GM10847 (cell line): ENCODE data around the gene ADGRL1.
"Not testable (repeated sequence)": the region's sequence is repeated elsewhere in the genome, so short reads cannot be mapped to it uniquely, and the experiment has no call there.

ENCODE experiments used
- POLR2A ChIP-seq: IDR thresholded peaks from 2 replicates; pipeline ENCODE4 v1.6.1; 2011; ENCODE audit not compliant: insufficient read length; ENCODE audit errors: extremely low read depth

The ADGRL1 gene

GRCh38 chr19:14205452-14206287 lies at the start of gene ADGRL1:
Gene ADGRL1 (minus strand): TSS chr19:14206169. CDS start chr19:14183602, 22,567 bp downstream.
- not testable (repeated sequence) for TF ChIP-seq POLR2A

DNA sequence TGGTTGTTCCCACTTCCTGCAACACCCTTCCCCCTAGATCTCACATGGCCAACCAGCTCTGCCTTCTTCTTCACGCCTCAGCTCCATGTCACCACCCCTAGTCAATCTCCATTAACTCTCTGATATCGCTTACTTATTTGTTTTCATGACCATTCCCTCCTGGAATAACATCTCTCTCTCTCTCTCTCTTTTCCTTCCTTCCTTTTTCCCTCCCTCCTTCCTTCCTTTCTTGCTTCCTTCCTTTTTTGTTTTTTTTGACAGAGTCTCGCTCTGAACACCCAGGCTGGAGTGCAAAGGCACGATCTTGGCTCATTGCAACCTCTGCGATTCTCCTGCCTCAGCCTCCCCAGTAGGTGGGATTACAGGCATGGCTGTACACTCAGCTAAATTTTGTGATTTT lies 44.9 kb upstream of the ADGRL1 start:
- no peak for TF ChIP-seq POLR2A

- TF ChIP-seq POLR2A = no peak
Observed at GRCh38 chr19:14248578-14249011, 42.6 kb upstream of the ADGRL1 start.

- TF ChIP-seq POLR2A = no peak
Observed at GRCh38 chr19:14237014-14237941, 31.3 kb upstream of the ADGRL1 start.

- TF ChIP-seq POLR2A = no peak
Observed at GRCh38 chr19:14222886-14223285, 16.9 kb upstream of the ADGRL1 start.

DNA sequence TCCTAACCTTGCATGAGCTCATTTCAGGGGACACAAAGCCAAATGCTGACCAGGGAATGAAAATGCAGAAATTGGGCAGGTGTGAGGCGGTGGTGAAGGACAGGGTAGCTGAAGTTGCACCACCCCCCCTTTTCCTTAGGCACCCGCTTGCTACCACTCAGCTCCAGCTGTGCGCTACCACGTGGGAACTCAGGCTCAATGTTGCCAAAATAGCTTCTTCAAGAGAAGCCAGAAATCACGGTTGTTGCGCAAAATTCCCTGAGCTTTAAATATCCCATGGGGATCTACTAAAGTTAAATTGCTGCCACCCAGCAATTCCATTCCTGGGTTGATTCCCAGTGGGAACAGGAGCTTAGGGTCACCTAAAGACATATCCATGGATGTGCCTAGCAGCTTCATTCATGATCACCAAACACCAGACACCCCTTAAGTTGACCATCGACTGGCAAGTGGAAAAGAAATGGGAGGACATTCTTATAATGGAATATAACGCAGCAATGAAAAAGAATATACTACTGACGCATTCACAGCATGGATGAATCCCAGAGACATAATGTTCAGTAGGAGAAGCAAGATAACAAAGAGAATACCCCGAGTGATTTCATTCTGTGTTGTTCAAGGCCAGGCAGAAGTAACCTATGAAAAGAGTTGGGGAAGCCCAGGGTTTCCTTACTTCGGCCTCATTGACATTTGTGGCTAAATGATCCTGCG lies 12.8 kb upstream of the ADGRL1 start:
- no peak for TF ChIP-seq POLR2A

DNA sequence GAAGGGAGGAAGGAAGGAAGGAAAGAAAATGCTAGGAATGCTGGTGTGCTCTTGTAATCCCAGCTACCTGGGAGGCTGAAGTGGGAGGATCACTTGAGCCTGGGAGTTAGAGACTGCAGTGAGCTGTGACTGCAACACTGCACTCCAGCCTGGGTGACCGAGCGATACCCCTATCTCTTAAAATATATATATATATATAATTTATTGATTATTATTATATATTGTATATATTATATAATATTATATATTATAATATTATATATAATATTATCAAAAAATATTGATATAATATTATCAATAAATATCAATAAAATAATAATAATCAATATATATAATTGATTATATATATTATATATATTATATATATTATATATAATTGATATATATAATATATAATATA lies 8.6 kb upstream of the ADGRL1 start:
- TF ChIP-seq POLR2A = no peak

DNA sequence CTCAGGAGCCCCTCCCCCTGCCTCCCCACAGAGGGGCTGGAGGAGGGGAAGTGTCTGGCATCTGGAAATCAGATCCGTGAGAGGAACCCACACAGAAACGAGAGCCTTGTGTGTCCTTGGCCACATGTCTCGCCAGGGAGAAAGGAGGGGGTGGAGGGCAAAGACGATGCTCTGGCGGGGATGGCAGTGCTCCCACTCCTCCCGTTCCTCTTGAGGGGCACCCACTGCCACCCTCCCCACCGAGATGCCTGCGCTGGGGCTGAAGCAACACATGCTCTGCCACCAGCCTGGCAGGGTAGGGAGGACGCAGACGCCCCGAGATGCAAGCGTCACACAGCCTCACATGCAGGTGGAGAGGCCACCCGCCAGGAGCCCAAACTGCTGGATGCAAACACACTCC lies 2.8 kb downstream of the ADGRL1 start:
- no peak for TF ChIP-seq POLR2A

- TF ChIP-seq POLR2A = no peak
Observed at GRCh38 chr19:14198384-14199376, 7.3 kb downstream of the ADGRL1 start.

DNA sequence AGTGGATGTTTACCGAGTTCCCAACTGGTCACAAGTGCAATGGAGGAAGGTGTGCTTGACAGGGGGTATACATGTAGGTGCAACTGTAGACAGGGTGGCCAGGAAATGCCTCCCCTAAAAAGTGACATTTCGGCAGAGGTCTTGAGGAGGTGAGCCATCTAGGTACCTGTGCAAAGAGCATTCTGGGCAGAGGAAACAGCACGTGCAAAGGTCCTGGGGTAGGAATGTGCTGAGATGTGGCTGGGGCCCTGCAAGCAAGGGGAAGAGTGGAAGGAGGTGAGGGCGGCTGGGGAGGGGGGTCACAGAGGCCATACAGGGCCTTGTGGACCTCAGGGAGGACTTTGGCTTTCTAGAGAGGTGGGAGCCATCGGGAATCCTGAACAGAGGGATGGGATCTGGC lies 8.1 kb downstream of the ADGRL1 start:
- TF ChIP-seq POLR2A = no peak

DNA sequence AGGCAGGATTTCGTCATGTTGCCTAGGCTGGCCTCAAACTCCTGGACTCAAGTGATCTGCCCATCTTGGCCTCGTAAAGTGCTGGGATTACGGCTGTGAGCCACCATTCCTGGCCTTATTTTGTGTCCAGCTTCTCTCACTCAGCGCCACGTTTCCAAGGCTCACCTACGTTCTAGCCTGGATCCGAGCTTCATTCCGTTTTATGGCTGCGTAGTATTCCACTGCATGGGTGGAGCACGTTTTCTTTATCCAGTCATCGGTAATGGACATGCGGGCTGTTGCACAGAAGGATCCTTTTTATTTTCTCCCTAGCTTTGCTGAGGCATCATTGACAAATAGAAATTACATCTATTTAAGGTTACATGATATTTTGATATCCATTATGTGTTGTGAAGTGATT lies 16.6 kb downstream of the ADGRL1 start:
- no peak for TF ChIP-seq POLR2A

- TF ChIP-seq POLR2A = no peak
Observed at GRCh38 chr19:14187561-14187960, 18.4 kb downstream of the ADGRL1 start.

GRCh38 chr19:14185158-14185557 lies 20.8 kb downstream of the ADGRL1 start:
- TF ChIP-seq POLR2A = no peak

GRCh38 chr19:14183741-14184350 lies 22.1 kb downstream of the ADGRL1 start:
- TF ChIP-seq POLR2A = no peak
